Measurements from ENCODE around the gene JARID2.
A peak's percentile ranks its signal among the peaks of the same experiment; 100 is the strongest.

The JARID2 gene

GRCh38 chr6:15245361-15246216 is at the start of gene JARID2:
Gene JARID2 (plus strand): TSS chr6:15246069. CDS start chr6:15246540, 471 bp downstream.
- DNase-seq (ENCODE audit: low read depth in 2 of 2) = peak; percentile 88 to 89

DNA sequence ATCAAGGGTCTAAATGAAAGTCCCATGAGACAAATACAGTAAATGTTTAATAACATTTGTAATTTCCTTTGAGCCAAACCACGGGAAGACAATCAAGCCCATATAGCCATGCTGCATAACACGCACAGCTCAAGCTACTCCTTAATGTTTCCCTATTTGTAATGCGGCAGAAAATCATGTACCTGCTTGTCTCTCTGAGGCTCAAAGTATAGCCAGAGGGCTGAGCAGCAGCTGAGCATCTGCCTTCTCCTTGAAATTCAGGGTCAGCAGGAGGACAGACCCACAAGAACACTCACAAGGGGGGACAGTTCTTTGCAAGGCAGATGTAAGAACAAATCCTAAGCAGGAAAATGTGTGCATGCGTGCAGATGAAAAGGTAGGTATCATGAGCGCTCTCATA is 45.8 kb upstream of the JARID2 start:
- no peak for DNase-seq (ENCODE audit: low read depth in 2 of 2)

- no peak for DNase-seq (ENCODE audit: low read depth in 2 of 2)
Observed at GRCh38 chr6:15205321-15205720, 40.5 kb upstream of the JARID2 start.

DNA sequence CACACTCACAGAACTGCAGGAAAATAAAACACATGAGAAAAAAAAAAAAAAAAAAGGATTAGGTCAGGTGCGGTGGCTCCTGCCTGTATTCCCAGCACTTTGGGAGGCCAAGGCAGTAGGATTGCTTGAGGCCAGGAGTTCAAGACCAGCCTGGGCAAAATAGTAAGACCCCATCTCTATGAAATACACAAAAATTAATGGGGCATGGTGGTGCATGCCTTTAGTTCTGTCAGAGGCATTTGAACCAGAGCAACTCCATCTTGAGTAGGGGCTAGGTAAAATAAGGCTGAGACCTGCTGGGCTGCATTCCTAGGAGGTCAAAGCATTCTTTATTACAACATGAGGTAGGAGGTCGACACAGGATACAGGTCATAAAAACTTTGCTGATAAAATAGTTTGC is 39.0 kb upstream of the JARID2 start:
- no peak for DNase-seq (ENCODE audit: low read depth in 2 of 2)

- DNase-seq (ENCODE audit: low read depth in 2 of 2) = no peak
Observed at GRCh38 chr6:15207923-15208322, 37.9 kb upstream of the JARID2 start.

GRCh38 chr6:15213838-15214400 is 31.9 kb upstream of the JARID2 start:
- no peak for DNase-seq (ENCODE audit: low read depth in 2 of 2)

- no peak for DNase-seq (ENCODE audit: low read depth in 2 of 2)
Observed at GRCh38 chr6:15218401-15218800, 27.5 kb upstream of the JARID2 start.

DNA sequence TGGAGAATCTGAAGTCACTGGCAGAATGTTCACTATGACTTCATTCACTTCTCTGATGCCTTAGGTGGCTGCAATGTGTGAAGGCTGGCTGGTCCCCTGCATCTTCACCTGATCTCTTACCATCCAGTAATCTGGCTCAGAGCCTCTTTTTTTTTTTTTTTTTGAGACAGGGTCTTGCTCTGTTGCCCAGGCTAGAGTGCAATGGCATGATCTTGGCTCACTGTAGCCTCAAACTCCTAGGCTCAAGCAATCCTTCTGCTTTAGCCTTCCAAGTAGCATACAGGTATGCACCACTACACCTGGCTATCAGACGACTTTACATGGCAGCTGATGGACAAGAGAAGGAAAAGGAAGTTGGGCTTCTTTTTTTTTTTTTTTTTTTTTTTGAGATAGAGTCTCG is 25.8 kb upstream of the JARID2 start:
- DNase-seq (ENCODE audit: low read depth in 2 of 2) = no peak

DNA sequence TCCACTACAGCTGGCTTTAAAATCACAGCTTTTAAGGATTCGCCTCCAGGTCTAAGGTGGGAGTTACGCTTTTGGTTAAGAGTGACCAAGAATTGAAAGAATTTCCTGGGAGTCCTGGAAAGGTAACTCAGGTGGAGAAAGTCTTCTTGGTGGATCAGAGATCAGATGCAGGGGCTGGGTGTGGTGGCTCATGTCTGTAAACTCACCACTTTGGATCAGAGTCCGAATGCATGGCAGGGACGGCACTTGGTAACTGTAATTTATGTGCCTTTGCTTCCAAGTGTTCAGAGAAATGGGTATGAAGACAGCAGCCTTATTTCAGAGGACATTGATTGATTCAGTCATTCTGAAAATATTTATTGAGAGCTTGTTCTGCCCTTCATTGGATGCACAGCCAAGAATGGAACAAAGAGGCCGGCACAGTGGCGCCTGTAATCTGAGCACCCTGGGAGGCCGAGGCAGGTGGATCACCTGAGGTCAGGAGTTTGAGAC is 18.0 kb upstream of the JARID2 start:
- DNase-seq (ENCODE audit: low read depth in 2 of 2) = no peak

GRCh38 chr6:15230827-15231226 is 15.0 kb upstream of the JARID2 start:
- DNase-seq (ENCODE audit: low read depth in 2 of 2) = no peak

- no peak for DNase-seq (ENCODE audit: low read depth in 2 of 2)
Observed at GRCh38 chr6:15232836-15233510, 12.9 kb upstream of the JARID2 start.

- no peak for DNase-seq (ENCODE audit: low read depth in 2 of 2)
Observed at GRCh38 chr6:15234068-15234758, 11.7 kb upstream of the JARID2 start.

DNA sequence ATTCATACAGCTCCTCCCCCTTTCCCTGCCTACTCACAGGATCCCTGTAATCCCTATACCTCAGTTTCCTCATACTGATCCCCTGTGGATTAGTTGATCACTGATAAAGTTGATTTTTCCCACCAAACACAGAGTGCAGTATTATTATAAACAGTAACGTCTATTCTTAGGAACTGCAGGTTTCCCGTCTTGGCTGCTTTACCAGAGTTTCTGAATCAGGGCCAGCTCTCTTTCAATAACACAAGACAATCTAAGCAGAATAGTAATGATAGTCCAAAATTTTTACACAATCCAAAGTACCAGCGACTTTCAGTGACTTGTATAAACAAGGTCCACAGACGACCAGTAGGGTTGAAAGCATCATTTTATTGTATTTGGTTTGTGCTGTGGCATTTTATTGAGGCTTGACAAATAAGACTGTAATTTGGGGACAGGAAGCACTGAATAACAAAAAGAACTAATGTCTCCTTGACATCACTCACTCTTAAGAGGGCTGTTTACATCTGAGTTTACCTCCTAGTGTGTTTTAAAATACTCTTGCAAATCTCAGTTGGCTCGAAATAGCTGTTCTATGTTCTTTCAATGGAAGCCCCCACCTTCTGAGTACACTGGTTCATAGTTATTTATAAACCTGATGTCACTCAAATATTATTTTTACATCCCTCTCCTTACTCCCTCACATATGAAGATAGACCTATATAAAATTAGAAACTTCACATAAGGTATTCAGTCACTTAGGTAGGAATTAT is 6.1 kb upstream of the JARID2 start:
- DNase-seq (ENCODE audit: low read depth in 2 of 2) = no peak

- DNase-seq (ENCODE audit: low read depth in 2 of 2) = no peak
Observed at GRCh38 chr6:15242503-15242902, 3.4 kb upstream of the JARID2 start.

- no peak for DNase-seq (ENCODE audit: low read depth in 2 of 2)
Observed at GRCh38 chr6:15242937-15243614, 2.8 kb upstream of the JARID2 start.

DNA sequence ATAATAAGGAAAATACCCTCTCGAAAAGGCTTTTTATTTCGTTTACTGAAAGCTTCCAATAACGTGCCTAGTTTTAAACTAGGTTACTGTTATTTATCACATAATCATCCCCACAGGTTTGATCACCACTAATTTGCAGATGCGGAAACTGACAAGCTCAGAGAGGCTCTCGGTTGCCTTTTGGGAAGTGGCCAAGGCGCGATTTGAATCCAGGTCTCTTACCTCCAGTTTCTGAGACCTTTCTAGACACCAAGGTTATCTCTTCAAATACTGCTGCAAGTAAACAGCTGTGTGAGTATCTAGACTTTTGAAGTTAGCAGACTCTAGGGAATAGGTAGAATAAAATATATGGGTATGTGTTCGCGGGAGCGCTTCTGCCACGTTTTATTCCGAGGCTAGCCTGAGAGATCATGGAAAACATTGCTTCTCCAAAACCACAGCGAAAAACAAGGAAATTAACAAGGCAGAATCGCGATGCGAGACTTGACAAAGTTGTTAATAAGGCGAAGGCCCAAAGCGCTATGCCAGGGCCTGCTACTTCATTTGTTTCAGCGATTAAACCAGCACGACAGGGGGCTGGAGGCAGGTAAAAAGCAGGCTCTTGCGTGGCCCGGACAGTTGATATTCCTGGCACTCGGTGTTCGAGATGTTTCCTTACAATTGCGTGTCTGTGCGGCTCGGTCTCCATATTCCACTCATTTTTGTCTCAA is 1.8 kb upstream of the JARID2 start:
- no peak for DNase-seq (ENCODE audit: low read depth in 2 of 2)

DNA sequence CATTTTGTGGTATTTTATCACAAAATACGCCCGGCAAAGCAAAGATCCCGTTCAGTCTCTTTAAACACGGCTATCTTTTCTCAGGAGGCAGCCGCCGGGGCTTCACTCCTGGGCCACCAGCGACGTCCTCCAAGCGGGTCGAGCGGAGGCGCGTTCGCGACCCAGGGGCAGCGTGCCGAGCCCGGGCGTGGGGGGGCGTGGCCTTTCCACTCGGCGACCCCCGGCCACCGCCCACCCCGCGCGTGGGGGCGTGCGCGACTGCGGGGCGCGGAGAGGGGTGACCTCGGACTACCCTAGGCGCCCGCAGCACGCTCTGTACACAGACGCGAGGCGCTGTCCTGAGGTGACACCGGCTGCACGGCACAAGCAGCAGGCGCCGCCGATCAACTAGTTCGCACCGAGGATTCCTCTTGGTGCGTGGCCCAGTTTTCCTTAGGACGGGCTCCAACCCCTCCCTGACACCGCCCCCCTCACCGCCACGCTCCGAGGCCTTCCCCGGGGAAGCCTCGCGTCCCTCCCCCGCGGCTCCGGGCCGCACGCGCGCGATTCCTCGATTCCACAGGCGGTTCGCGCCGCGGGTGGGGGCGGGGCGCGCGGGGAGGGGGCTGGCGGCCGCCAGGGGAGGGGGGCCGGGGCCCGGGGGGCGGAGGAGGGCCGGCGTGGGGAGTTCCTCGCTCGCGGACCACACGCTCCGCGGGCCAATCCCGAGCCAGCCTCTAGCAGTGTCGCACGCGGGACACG is 1.1 kb upstream of the JARID2 start:
- DNase-seq (ENCODE audit: low read depth in 2 of 2) = peak in 1 of 2 donors; percentile 32

DNA sequence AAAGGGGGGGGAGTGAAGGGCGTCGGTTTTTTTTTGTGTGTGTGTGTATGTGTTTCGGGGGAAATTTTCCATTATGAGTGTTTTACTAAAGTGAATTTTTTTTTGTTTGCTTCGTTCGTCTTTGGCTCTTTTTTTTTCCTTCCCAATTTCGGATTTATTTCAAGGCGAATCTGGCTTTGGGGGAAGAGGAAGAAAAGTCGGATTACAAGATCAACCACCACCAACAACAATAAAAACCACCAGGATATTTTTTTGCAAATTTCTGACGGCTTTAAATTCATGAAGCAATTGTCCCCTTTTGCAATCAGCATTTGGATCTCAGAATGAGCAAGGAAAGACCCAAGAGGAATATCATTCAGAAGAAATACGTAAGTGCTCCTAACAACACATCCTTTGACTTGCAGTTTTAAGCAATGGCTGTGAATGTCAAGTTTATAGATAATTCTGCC is 372 bp downstream of the JARID2 start:
- no peak for DNase-seq (ENCODE audit: low read depth in 2 of 2)

All from activated CD8-positive, alpha-beta memory T cell treated with anti-CD3 and anti-CD28 coated beads for 4 hours (primary cell).